AG20443 (cell line): ENCODE results near the gene SDF4.
"Not testable (repeated sequence)": the region's sequence is repeated elsewhere in the genome, so short reads cannot be mapped to it uniquely, and the experiment has no call there.

ENCODE experiments used
- DNase-seq: peaks from one replicate; pipeline ENCODE4 v3.0.0; 2012; ENCODE audit warnings: low spot score, mixed read lengths

Gene SDF4

DNA sequence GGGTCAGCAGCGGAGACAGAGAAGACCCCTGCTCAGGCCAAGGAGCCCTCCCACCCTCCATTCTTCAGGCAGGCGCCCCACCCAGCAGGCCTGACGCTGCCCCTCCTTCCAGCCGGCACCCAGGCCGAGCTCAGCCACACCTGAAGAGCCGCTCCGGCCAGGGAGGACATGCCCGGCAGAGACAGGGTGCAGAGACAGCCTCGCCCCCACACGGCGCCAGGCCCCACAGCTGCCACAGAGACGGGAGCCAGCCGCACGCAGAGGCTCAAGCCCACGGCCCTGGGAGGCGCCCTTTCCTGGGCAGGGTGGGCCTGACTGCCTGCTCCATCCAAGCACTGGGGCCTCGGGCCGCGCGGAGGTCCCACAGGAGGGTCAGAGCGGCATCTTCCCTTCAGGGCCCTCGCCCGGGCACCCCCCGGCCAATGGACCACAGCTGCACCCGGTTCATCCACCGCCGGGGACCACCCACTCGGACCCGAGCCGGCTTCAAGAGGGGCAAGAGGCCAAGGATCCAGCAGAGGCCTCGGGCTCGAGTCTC, 52.9 kb downstream of the SDF4 start:
- DNase-seq = no peak

GRCh38 chr1:1177452-1178206, 54.2 kb downstream of the SDF4 start:
- no peak for DNase-seq

GRCh38 chr1:1176931-1177330, 54.9 kb downstream of the SDF4 start:
- no peak for DNase-seq

DNA sequence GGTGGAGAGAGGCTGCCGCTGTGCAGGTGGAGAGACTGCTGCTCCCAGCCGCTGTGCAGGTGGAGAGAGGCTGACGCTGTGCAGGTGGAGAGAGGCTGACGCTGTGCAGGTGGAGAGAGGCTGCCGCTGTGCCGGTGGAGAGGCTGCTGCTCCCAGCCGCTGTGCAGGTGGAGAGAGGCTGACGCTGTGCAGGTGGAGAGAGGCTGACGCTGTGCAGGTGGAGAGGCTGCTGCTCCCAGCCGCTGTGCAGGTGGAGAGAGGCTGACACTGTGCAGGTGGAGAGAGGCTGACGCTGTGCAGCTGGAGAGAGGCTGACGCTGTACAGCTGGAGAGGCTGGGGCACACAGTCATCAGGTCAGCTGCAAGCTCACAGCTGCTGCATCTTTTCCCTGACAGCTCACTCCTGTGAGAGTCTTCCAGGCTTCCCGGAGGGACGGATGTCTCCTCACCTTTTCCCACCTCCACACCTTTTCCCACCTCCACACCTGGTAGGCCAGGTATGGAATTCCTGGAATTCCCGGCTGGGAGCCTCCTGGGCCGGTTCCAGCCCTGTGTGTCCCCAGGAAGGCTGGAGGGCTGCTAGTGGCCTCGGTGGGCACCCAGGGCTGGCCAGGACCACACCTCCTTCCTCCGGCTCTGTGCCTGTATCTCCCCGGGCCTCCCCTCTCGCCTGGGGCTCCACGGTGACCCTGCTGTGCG, 55.6 kb downstream of the SDF4 start:
- DNase-seq = not testable (repeated sequence)

- no peak for DNase-seq
Observed at GRCh38 chr1:1175221-1176062, 56.4 kb downstream of the SDF4 start.

DNA sequence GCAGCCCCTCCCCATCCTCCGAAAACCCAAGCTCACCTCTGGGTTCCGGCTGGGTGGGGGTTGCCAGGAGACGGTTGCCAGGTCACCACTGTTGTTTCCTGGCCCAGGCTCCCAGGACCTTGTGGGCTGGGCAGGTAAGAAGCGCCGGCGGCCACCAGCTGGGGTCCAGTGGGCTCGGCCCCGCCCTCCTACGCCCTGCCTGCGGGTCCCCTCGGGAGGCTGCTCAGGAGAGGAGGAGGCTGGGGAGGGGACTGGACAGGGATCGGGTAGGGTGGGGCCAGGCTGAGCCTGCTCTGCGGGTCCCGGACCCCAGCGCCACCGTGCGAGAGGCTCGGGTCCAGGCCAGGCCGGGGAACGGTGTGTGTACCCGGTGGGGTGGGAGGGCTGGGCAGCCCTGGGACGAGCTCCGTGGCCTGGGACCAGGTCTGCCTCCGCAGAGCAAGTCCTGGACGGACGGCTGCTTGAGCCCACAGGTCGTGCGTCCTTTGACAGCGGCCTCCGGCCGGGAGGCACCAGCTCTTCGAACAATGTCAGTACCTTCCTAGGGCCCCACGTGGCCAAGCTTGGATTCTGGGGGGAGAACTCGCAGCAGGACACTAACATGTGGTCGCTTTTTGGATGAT, 57.9 kb downstream of the SDF4 start, which contains the start of gene TTLL10:
Gene TTLL10 (plus strand): TSS at position 88 of the 623 bp plus-strand sequence. CDS start 5,336 bp downstream, outside the sequence.
- no peak for DNase-seq

DNA sequence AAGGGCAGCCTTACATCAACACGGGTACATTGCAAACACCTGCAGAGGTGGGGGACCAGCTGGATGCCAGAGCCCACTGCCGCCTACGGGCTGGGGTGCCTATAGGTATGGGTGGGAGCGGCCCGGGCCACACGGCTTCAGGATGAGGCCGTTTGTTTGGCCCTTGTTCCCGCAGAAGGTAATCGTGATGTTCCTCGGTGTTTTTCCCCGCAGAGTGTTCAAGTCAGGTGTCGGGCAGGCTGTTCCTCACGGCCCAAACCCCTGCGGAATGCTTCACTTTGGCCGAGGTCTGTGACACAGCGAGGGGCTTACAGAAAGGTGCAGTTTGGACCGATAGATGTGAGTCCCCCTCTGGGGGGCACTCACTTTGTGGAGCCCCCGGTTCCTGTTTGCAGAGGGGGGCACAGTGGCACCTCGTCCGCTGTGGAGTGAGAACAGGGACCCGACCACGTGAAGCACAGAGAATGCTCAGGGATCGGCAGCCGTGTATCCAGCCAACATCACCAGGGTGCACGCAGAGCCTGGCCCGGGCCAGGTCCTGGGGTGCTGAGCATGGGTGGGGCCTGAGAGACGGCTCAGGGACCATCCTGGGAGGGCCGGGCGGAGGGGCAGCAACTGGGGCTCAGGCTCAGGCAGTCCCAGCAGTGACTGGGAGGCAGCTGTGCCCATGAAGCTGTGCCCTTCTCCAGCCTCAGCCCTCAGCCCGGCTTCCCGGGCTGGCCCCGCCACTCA, 58.6 kb downstream of the SDF4 start:
- no peak for DNase-seq

GRCh38 chr1:1171546-1172340, 60.1 kb downstream of the SDF4 start:
- DNase-seq = no peak

DNA sequence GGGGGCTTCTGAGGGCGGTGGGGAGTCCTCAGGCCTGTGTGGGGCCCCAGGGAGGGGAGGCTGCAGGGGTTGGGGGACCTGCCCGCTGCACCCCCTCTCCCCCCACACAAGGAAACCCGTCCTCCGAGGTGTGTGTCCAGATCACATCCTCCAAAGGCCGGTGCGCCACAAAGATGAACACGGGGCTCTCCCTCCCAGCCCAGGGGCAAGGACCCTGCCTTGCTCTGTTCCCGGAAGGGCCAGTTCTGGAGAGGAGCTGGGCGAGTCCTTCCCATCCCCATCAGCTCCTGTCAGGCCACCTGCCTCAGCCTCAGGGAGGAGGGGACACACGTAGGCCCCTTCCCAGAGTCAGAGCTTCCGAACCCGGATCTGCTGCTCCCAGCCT, 60.6 kb downstream of the SDF4 start:
- no peak for DNase-seq

- DNase-seq = no peak
Observed at GRCh38 chr1:1170215-1171091, 61.3 kb downstream of the SDF4 start.

- DNase-seq = no peak
Observed at GRCh38 chr1:1169429-1170214, 62.2 kb downstream of the SDF4 start.

DNA sequence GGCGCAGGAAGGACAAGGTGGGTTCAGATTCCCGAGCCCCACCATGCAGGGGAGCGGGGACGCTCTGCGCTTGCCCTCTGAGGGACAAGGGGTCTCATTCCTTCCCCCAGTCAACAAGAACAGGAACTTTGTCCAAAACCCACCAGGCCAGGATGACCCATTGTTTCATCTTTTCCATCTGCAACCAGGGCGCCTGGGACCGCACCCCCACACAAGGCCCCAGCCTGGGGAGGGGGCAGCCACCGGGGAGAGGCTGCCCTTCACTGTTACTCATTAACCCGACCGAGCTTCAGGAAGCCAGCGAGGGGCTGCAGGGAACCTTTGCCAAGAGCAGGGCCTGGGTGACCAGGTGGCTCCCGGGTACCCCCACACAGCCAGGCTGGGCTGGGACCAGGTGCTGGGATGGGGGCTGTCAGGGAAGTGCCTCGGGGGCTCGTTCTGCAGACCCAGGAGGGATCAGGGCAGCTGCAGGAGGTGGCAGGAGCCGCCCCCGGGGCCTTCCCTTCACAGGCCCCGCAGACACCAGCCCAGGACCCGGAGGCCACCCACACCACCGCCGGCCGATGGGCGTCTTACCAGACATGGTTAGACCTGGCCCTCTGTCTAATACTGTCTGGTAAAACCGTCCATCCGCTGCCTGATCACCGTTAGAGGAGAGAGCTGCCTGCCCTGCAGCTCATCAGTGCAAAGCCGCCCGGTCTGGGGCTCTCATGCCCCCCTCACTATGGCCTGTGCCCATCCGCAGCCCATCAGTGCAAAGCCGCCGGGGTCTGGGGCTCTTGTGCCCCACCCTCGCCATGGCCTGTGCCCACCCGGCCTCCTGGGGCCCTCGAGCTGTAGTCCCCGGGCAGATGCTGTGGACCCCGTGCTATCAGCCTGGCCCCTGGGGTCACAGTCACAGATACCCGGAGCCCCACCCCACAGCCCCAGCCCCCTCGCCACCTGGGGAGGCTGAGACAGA, 63.1 kb downstream of the SDF4 start:
- no peak for DNase-seq

DNA sequence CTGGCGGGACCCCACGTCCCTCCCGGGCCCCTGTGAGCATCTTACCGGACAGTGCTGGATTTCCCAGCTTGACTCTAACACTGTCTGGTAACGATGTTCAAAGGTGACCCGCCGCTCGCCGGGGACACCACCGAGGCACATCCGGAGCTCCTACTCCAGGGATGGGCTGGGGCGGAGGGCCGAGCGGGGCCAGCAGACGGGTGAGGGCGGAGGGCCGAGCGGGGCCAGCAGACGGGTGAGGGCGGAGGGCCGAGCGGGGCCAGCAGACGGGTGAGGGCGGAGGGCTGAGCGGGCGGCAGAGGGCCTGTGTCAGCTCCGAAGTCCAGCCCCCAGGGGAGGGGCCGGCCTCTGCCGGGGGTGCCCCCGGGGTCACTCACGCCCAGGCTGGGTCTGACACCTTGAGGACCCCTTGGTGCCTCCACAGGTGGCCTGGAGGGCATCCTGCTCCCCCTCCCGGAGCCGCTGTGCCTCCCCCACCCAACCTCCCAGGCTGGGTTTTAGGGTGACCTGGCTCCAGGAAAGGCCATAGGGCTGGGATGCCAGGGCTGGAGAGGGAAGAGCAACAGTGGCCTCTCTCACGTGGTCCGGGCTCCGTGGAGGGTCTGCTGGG, 63.9 kb downstream of the SDF4 start:
- DNase-seq = no peak

- DNase-seq = no peak
Observed at GRCh38 chr1:1167398-1167821, 64.4 kb downstream of the SDF4 start.
